ENCODE measurements around the gene B3GNT2. TPM values are rescaled to one million over a fixed set of nuclear protein-coding genes. Genes with fewer than 3 reads are reported as not detected.

The B3GNT2 gene
- polyA plus RNA-seq, 1 of the 3 experiments (the other 2 are of a cell fraction) = 6.3 TPM

DNA sequence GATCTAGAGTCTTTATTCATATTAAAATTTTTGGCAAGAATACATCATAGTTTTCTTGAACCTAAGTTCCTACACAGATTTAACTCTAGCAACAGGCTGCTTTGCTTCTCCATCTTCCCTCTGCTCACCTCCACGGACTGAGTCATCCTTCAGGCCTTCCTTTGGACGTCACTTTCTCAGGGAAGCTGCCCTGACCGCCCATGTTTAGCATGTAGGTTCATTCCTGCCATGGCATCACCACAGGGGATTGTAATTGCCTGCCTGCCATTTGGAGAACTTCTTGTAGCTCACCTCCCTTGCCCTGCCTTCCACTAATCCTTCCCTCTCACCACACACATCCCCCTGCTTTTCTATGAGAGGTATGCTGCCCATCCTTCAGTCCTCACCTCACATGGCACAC lies 43.9 kb upstream of the B3GNT2 start (continued):
- TF ChIP-seq TAF1 (IDR thresholded peaks at IDR 0.05; ENCODE audit: borderline replicate concordance, low read depth, low read length) = no peak

DNA sequence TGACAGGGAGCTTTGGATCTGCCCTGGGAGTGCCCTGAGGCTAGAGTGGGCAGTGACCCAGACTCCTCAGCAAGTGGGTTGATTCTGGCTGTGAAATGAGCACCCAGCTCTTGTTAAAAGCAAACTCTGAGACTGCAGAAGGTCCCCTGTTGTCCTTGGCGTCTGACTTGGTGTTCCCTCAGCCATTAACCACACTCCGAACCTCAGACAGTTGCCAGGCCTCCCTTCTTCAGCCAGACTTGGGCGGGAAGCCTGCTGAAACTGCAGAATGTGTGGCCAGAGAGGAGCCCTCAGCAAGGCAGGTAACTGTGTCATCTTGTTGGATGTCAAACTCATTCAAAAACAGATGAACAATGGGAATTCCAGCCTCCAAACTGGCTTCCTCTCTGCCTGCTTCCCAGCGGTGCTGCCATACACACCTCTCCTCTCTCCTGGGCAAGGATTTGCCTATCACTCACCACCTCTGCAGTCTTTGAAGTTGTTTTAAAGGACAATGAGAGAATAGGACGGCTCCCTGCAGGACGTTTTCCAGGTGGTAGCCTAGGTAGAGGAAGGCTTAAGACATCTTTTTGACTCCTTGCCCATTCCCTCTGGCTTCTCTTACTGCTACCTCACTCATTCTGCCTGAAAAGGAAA lies 38.9 kb upstream of the B3GNT2 start:
- Histone ChIP-seq H3K4me2 (no peak overlapping the region), H3K36me3 (replicated peaks in 1 of 2; ENCODE audit: control insufficient read depth in 1 of 2, insufficient read depth in 2 of 2, low read length in 1 of 2) (no peaks in the 10 kb centered on the region), H3F3A (replicated peaks; ENCODE audit: insufficient read depth) (no peaks in the 10 kb centered on the region), H3K9me2 (no peaks in the 10 kb centered on the region), H3K27ac (ENCODE audit: low read depth in 2 of 2, low read length in 1 of 2) (no peak overlapping the region), H4K20me1 (ENCODE audit: insufficient read depth) (no peaks in the 10 kb centered on the region), H2AFZ (ENCODE audit: low read depth) (no peak overlapping the region), H3K9me3 (no peaks in the 10 kb centered on the region), H3K79me2 (ENCODE audit: insufficient read depth) (no peaks in the 10 kb centered on the region), H3K4me1 (ENCODE audit: control insufficient read depth in 1 of 2, insufficient read depth in 2 of 2, low read depth in 1 of 2, low read length in 1 of 2) (peaks cover 0 to 5% of the 10 kb centered on the region in 2 experiments; a peak in 1 of 4 replicates), H3K9ac (no peak overlapping the region), H3K27me3 (ENCODE audit: insufficient read depth) (no peaks in the 10 kb centered on the region), H3K4me3 (ENCODE audit: low read depth in 2 of 2, low read length in 1 of 2) (no peak overlapping the region)
- 82% methylated on average over 4 of the region's 6 CpGs for WGBS (ENCODE audit: low lambda C conversion rate)
- POLR2A ChIA-PET = no interaction called here
- CTCF ChIA-PET = interaction anchor here (0.6 to 1.3 kb wide), 3 partner anchors 24 to 255 kb away, joined by 3 read pairs; no protein-coding TSS in a partner anchor
- no peak for DNase-seq
- TF ChIP-seq, protein P1, sequence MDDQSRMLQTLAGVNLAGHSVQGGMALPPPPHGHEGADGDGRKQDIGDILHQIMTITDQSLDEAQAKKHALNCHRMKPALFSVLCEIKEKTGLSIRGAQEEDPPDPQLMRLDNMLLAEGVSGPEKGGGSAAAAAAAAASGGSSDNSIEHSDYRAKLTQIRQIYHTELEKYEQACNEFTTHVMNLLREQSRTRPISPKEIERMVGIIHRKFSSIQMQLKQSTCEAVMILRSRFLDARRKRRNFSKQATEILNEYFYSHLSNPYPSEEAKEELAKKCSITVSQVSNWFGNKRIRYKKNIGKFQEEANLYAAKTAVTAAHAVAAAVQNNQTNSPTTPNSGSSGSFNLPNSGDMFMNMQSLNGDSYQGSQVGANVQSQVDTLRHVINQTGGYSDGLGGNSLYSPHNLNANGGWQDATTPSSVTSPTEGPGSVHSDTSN (IDR thresholded peaks at IDR 0.05) = no peak
- TF ChIP-seq, protein P2, sequence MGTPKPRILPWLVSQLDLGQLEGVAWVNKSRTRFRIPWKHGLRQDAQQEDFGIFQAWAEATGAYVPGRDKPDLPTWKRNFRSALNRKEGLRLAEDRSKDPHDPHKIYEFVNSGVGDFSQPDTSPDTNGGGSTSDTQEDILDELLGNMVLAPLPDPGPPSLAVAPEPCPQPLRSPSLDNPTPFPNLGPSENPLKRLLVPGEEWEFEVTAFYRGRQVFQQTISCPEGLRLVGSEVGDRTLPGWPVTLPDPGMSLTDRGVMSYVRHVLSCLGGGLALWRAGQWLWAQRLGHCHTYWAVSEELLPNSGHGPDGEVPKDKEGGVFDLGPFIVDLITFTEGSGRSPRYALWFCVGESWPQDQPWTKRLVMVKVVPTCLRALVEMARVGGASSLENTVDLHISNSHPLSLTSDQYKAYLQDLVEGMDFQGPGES (IDR thresholded peaks at IDR 0.05; ENCODE audit: low read depth, low read length) = no peak

DNA sequence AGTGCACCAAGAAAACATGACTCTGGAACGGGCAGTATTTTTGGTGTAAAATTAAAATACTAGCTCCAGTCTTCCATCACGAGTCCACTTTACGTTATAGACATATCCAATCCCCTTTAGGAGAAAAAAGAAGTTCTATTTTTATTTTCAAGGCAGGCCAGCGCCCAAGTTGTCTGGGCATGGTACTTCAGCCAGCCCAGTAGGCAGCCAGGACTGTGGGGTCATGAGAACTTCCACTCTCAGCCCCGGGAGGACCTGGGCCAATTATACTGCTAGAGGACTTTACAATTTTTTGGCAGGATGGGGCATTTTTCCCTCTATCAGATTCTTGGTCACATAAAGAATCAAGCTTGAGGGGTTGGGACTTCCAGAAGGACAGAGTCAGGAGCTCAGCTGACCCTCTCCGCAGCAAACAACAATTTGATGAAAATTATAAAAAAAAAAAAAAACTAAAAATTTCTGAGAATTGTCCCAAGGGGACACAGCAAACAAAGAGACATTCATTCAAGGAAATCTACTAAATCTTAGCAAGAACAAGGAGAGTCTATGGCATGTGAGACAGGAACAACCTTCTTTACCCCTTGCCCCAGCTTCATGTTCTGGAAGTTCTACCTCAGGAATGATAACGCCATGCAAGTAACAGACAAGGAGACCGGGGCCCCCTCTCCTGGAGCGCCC lies 37.3 kb upstream of the B3GNT2 start:
- Histone ChIP-seq H3K27ac (ENCODE audit: low read depth in 2 of 2, low read length in 1 of 2) (no peak overlapping the region), H3K79me2 (ENCODE audit: insufficient read depth) (no peaks in the 10 kb centered on the region), H3K4me1 (ENCODE audit: control insufficient read depth in 1 of 2, insufficient read depth in 2 of 2, low read depth in 1 of 2, low read length in 1 of 2) (peaks cover 0 to 11% of the 10 kb centered on the region in 2 experiments; a peak in 1 of 4 replicates), H3K4me3 (ENCODE audit: low read depth in 2 of 2, low read length in 1 of 2) (no peak overlapping the region), H3K9me2 (no peaks in the 10 kb centered on the region), H3K9me3 (no peaks in the 10 kb centered on the region), H3K36me3 (replicated peaks in 1 of 2; ENCODE audit: control insufficient read depth in 1 of 2, insufficient read depth in 2 of 2, low read length in 1 of 2) (no peaks in the 10 kb centered on the region), H3K9ac (no peak overlapping the region), H3K4me2 (no peak overlapping the region), H3F3A (replicated peaks; ENCODE audit: insufficient read depth) (no peaks in the 10 kb centered on the region), H3K27me3 (ENCODE audit: insufficient read depth) (no peaks in the 10 kb centered on the region), H2AFZ (ENCODE audit: low read depth) (no peak overlapping the region), H4K20me1 (ENCODE audit: insufficient read depth) (no peaks in the 10 kb centered on the region)
- no peak for DNase-seq
- ChIA-PET POLR2A (no interaction called here), CTCF (interaction anchor here (0.9 to 1.3 kb wide), 3 partner anchors 23 to 158 kb away, joined by 3 read pairs; no protein-coding TSS in a partner anchor)
- WGBS (ENCODE audit: low lambda C conversion rate) = 86% methylated on average over 8 of the region's 9 CpGs
- TF ChIP-seq, protein P2 (IDR thresholded peaks at IDR 0.05; ENCODE audit: low read depth, low read length) = no peak
- no peak for TF ChIP-seq GATA2 (CRISPR knock-in tag; IDR thresholded peaks at IDR 0.05)
- no peak for TF ChIP-seq NFIC (IDR thresholded peaks at IDR 0.05; ENCODE audit: borderline replicate concordance)
- no peak for TF ChIP-seq RCOR1 (IDR thresholded peaks at IDR 0.05; ENCODE audit: low read length)
- TF ChIP-seq, protein P3, sequence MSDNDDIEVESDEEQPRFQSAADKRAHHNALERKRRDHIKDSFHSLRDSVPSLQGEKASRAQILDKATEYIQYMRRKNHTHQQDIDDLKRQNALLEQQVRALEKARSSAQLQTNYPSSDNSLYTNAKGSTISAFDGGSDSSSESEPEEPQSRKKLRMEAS (IDR thresholded peaks at IDR 0.05; ENCODE audit: low read depth) = no peak
- TF ChIP-seq FOXJ3 (CRISPR knock-in tag; IDR thresholded peaks at IDR 0.05) = no peak
- no peak for TF ChIP-seq RFX5 (IDR thresholded peaks at IDR 0.05; ENCODE audit: low read length)
- no peak for TF ChIP-seq MEF2A (IDR thresholded peaks at IDR 0.05; ENCODE audit: borderline replicate concordance, low read depth)
- TF ChIP-seq, protein P4, sequence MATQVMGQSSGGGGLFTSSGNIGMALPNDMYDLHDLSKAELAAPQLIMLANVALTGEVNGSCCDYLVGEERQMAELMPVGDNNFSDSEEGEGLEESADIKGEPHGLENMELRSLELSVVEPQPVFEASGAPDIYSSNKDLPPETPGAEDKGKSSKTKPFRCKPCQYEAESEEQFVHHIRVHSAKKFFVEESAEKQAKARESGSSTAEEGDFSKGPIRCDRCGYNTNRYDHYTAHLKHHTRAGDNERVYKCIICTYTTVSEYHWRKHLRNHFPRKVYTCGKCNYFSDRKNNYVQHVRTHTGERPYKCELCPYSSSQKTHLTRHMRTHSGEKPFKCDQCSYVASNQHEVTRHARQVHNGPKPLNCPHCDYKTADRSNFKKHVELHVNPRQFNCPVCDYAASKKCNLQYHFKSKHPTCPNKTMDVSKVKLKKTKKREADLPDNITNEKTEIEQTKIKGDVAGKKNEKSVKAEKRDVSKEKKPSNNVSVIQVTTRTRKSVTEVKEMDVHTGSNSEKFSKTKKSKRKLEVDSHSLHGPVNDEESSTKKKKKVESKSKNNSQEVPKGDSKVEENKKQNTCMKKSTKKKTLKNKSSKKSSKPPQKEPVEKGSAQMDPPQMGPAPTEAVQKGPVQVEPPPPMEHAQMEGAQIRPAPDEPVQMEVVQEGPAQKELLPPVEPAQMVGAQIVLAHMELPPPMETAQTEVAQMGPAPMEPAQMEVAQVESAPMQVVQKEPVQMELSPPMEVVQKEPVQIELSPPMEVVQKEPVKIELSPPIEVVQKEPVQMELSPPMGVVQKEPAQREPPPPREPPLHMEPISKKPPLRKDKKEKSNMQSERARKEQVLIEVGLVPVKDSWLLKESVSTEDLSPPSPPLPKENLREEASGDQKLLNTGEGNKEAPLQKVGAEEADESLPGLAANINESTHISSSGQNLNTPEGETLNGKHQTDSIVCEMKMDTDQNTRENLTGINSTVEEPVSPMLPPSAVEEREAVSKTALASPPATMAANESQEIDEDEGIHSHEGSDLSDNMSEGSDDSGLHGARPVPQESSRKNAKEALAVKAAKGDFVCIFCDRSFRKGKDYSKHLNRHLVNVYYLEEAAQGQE (IDR thresholded peaks at IDR 0.05; ENCODE audit: low read depth, low read length) = no peak
- TF ChIP-seq TEAD4 (IDR thresholded peaks at IDR 0.05; ENCODE audit: borderline replicate concordance, insufficient read depth) = no peak
- TF ChIP-seq, protein P5, sequence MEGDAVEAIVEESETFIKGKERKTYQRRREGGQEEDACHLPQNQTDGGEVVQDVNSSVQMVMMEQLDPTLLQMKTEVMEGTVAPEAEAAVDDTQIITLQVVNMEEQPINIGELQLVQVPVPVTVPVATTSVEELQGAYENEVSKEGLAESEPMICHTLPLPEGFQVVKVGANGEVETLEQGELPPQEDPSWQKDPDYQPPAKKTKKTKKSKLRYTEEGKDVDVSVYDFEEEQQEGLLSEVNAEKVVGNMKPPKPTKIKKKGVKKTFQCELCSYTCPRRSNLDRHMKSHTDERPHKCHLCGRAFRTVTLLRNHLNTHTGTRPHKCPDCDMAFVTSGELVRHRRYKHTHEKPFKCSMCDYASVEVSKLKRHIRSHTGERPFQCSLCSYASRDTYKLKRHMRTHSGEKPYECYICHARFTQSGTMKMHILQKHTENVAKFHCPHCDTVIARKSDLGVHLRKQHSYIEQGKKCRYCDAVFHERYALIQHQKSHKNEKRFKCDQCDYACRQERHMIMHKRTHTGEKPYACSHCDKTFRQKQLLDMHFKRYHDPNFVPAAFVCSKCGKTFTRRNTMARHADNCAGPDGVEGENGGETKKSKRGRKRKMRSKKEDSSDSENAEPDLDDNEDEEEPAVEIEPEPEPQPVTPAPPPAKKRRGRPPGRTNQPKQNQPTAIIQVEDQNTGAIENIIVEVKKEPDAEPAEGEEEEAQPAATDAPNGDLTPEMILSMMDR (IDR thresholded peaks at IDR 0.05) = no peak
